SK-N-SH (cell line): Measurements from ENCODE around the gene PMVK. TPM values are rescaled to one million over a fixed set of nuclear protein-coding genes. Genes with fewer than 3 reads are reported as not detected.

Experiments
- CTCF ChIA-PET: fragments of 300-600, 350-600 bp; formaldehyde crosslinking; extraction: SDS; loops from one replicate; lab custom pipeline; 2021; lab: Yijun Ruan, JAX
- POLR2A ChIA-PET: fragments of 350-600 bp; sonication (Branson Sonifier 250); formaldehyde crosslinking; extraction: SDS; loops from one replicate; lab custom pipeline; 2020; ENCODE audit warnings: antibody characterized with exemption, inconsistent platforms; lab: Yijun Ruan, JAX
- DNase-seq: peaks from one replicate; pipeline ENCODE4 v3.0.0; 2012
- H2AFZ ChIP-seq: fragments of 200-600 bp; sonication (generic); 2 replicates; pipeline ENCODE4 v1.8.1; 2016; ENCODE audit warnings: antibody characterized with exemption, mild to moderate bottlenecking, low read depth
- H3F3A ChIP-seq: fragments of 200-600 bp; sonication (generic); replicated peaks from 2 replicates; pipeline ENCODE3; 2016; ENCODE audit warnings: antibody characterized with exemption, mild to moderate bottlenecking; ENCODE audit not compliant: insufficient read depth
- H3K27ac ChIP-seq, 2 experiments: fragments of 200-500 bp in 1 of 2; fragments of 200-600 bp in 1 of 2; sonication (Bioruptor generic) in 1 of 2; sonication (generic), shearing (Covaris generic) in 1 of 2; 2 replicates each; pipeline versions ENCODE4 v1.5.1 to v1.6.1; 2014 to 2016; ENCODE audit warnings: low read depth in 2 of 2, inconsistent platforms in 1 of 2, low read length in 1 of 2, mild to moderate bottlenecking in 1 of 2, mixed read lengths in 1 of 2
- H3K27me3 ChIP-seq: fragments of 200-600 bp; sonication (generic), shearing (Covaris generic); 2 replicates; pipeline ENCODE4 v1.6.1; 2016; ENCODE audit warnings: mixed run types; ENCODE audit not compliant: insufficient read depth
- H3K36me3 ChIP-seq, 2 experiments: fragments of 200-500 bp in 1 of 2; fragments of 200-600 bp in 1 of 2; sonication (Bioruptor generic) in 1 of 2; sonication (generic) in 1 of 2; replicated peaks in 1 of 2; 2 replicates each; pipeline versions ENCODE3 to v1.5.1; 2014 to 2016; ENCODE audit warnings: low read length in 1 of 2, mild to moderate bottlenecking in 1 of 2; ENCODE audit not compliant: insufficient read depth in 2 of 2, control insufficient read depth in 1 of 2
- H3K4me1 ChIP-seq, 2 experiments: fragments of 200-500 bp in 1 of 2; fragments of 200-600 bp in 1 of 2; sonication (Bioruptor generic) in 1 of 2; sonication (generic), shearing (Covaris generic) in 1 of 2; 2 replicates each; pipeline versions ENCODE4 v1.5.1 to v1.6.1; 2014 to 2016; ENCODE audit warnings: low read depth in 1 of 2, low read length in 1 of 2, mixed run types in 1 of 2; ENCODE audit not compliant: insufficient read depth in 2 of 2, control insufficient read depth in 1 of 2
- H3K4me2 ChIP-seq: fragments of 200-600 bp; sonication (generic), shearing (Covaris generic); 2 replicates; pipeline ENCODE4 v1.6.1; 2017; ENCODE audit warnings: mixed run types
- H3K4me3 ChIP-seq, 2 experiments: fragments of 200-500 bp in 1 of 2; fragments of 200-600 bp in 1 of 2; sonication (Bioruptor generic) in 1 of 2; sonication (generic), shearing (Covaris generic) in 1 of 2; 2 replicates each; pipeline versions ENCODE4 v1.5.1 to v1.8.1; 2014 to 2016; ENCODE audit warnings: low read depth in 2 of 2, inconsistent platforms in 1 of 2, low read length in 1 of 2, mild to moderate bottlenecking in 1 of 2, mixed read lengths in 1 of 2, moderate library complexity in 1 of 2
- H3K79me2 ChIP-seq: fragments of 200-600 bp; sonication (generic); 2 replicates; pipeline ENCODE4 v1.8.1; 2017; ENCODE audit warnings: mild to moderate bottlenecking; ENCODE audit not compliant: insufficient read depth
- H3K9ac ChIP-seq: fragments of 200-600 bp; sonication (generic); 2 replicates; pipeline ENCODE4 v1.6.1; 2017; ENCODE audit warnings: mixed run types
- H3K9me2 ChIP-seq: fragments of 200-600 bp; sonication (generic); 2 replicates; pipeline ENCODE4 v1.6.1; 2017; ENCODE audit warnings: mixed run types
- H3K9me3 ChIP-seq: fragments of 200-600 bp; sonication (generic); 2 replicates; pipeline ENCODE4 v1.6.1; 2017; ENCODE audit warnings: mixed run types, mild to moderate bottlenecking, moderate library complexity
- H4K20me1 ChIP-seq: fragments of 200-600 bp; sonication (generic); 2 replicates; pipeline ENCODE4 v1.6.1; 2017; ENCODE audit warnings: mild to moderate bottlenecking, mixed run types; ENCODE audit not compliant: insufficient read depth
- CHD2 ChIP-seq: fragments of 150-350 bp; IDR thresholded peaks from 2 replicates; pipeline ENCODE4 v1.6.1; 2018; ENCODE audit warnings: low read length; ENCODE audit not compliant: partially characterized antibody
- ELF1 ChIP-seq: IDR thresholded peaks from 2 replicates; pipeline ENCODE4 v1.4.0; 2012
- EP300 ChIP-seq, 2 experiments: IDR thresholded peaks; 2 replicates each; pipeline versions ENCODE4 v1.4.0 to v1.6.1; 2012; ENCODE audit warnings: borderline replicate concordance in 1 of 2, low read depth in 1 of 2, low read length in 1 of 2
- EZH2phosphoT487 ChIP-seq: fragments of 200-600 bp; sonication (generic); IDR thresholded peaks from 2 replicates; pipeline ENCODE4 v1.6.1; 2017; ENCODE audit warnings: low read depth, mixed run types, mild to moderate bottlenecking, antibody characterized with exemption, moderate library complexity, borderline replicate concordance
- FOSL2 ChIP-seq: IDR thresholded peaks from 2 replicates; pipeline ENCODE4 v1.4.0; 2012; ENCODE audit warnings: low read depth, mild to moderate bottlenecking, moderate library complexity, borderline replicate concordance
- FOXM1 ChIP-seq: IDR thresholded peaks from 2 replicates; pipeline ENCODE4 v1.4.0; 2012; ENCODE audit warnings: low read depth, mild to moderate bottlenecking
- GABPA ChIP-seq: IDR thresholded peaks from 2 replicates; pipeline ENCODE4 v1.4.0; 2012; ENCODE audit warnings: low read depth, mild to moderate bottlenecking
- MXI1 ChIP-seq: IDR thresholded peaks from 2 replicates; pipeline ENCODE4 v1.6.1; 2012; ENCODE audit warnings: mild to moderate bottlenecking, low read depth, low read length, improper control_type of control experiment
- NFIC ChIP-seq: IDR thresholded peaks from 2 replicates; pipeline ENCODE4 v1.4.0; 2012; ENCODE audit warnings: borderline replicate concordance
- NRF1 ChIP-seq: IDR thresholded peaks from 2 replicates; pipeline ENCODE4 v1.6.1; 2012; ENCODE audit warnings: low read depth, mild to moderate bottlenecking, low read length
- POLR2AphosphoS5 ChIP-seq: IDR thresholded peaks from 2 replicates; pipeline ENCODE4 v1.6.1; 2012; ENCODE audit warnings: low read depth, low read length
- RAD21 ChIP-seq: IDR thresholded peaks from 2 replicates; pipeline ENCODE4 v1.6.1; 2012; ENCODE audit warnings: mild to moderate bottlenecking, low read length
- RCOR1 ChIP-seq: fragments of 150-350 bp; IDR thresholded peaks from 2 replicates; pipeline ENCODE4 v1.6.1; 2017; ENCODE audit warnings: antibody characterized with exemption, low read length
- RFX5 ChIP-seq: IDR thresholded peaks from 2 replicates; pipeline ENCODE4 v1.6.1; 2012; ENCODE audit warnings: mild to moderate bottlenecking, improper control_type of control experiment, low read length
- SIN3A ChIP-seq: IDR thresholded peaks from 2 replicates; pipeline ENCODE4 v1.6.1; 2012; ENCODE audit warnings: low read depth, mild to moderate bottlenecking, low read length, moderate library complexity, borderline replicate concordance
- SMC3 ChIP-seq: IDR thresholded peaks from 2 replicates; pipeline ENCODE4 v1.6.1; 2012; ENCODE audit warnings: low read depth, low read length, improper control_type of control experiment
- TAF1 ChIP-seq: IDR thresholded peaks from 2 replicates; pipeline ENCODE4 v1.6.1; 2012; ENCODE audit warnings: low read depth, mild to moderate bottlenecking, low read length, moderate library complexity, borderline replicate concordance
- TCF12 ChIP-seq: IDR thresholded peaks from 2 replicates; pipeline ENCODE4 v1.4.0; 2012
- WGBS: methylation state at CpG from one replicate; pipeline ENCODE4 v1.1.6; 2017; ENCODE audit warnings: low lambda C conversion rate; 5-methylcytosine and 5-hydroxymethylcytosine counted together
- polyA plus RNA-seq, 3 experiments: library from polyadenylated mRNA; depleted of rRNA; stranded (reverse); fragments of >200 nt; gene quantifications; 2 replicates each; pipeline ENCODE4 v1.2.3, GENCODE V29; 2012
- TF ChIP-seq, protein P1 (sequence below): fragments of 150-350 bp; IDR thresholded peaks from 2 replicates; pipeline ENCODE4 v1.6.1; 2017; ENCODE audit warnings: antibody characterized with exemption, low read length, low read depth, borderline replicate concordance
- TF ChIP-seq, protein P2 (sequence below): fragments of 200-600 bp; sonication (generic); IDR thresholded peaks from 2 replicates; pipeline ENCODE4 v1.6.1; 2017; ENCODE audit warnings: antibody characterized with exemption, mild to moderate bottlenecking, moderate library complexity

PMVK gene
- polyA plus RNA-seq, 1 of the 3 experiments (the other 2 are of a cell fraction) = 59.6 TPM

DNA sequence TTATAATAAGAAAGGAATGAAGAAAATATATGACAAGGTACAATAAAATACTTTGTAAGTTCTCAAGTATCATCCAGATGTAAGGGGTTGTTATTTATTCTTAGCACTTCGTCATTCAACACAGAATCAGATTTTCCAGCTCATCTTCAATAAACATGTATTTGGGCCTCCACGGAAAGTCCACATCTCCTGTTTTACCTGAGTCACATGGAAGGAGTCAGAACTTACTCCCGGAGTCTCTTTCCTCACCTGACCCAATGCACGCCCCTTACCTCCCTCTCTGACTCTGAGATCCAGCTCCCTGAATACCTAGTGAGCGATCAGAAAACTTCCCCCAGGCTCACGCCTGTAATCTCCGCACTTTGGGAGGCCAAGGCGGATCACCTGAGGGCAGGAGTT lies 1.5 kb upstream of the PMVK start:
- Histone ChIP-seq H4K20me1 (no peaks in the 10 kb centered on the region), H3K79me2 (peaks cover 12% of the 10 kb centered on the region; the same call in 1 of the 2 replicates), H3K36me3 (no peaks in the 10 kb centered on the region), H3K9me2 (no peaks in the 10 kb centered on the region), H2AFZ (peak overlapping the region; percentile 94), H3F3A (peaks cover 12% of the 10 kb centered on the region), H3K9ac (peak overlapping the region; percentile 90), H3K4me1 (peaks cover 20 to 35% of the 10 kb centered on the region in 2 experiments; a peak in 3 of 4 replicates), H3K27ac (peak overlapping the region; percentile 94 to 95), H3K27me3 (no peaks in the 10 kb centered on the region), H3K4me3 (peak overlapping the region; percentile 63 to 77; a peak in 3 of 4 replicates)
- no peak for DNase-seq
- POLR2A ChIA-PET = interaction anchor here (0.5 to 2.1 kb wide), 2 partner anchors 23 to 69 kb away, joined by 3 to 5 read pairs; partner anchors contain the start of gene PYGO2
- 96% methylated on average over 8 of the region's 8 CpGs for WGBS
- no peak for TF ChIP-seq POLR2AphosphoS5
- no peak for TF ChIP-seq SIN3A
- TF ChIP-seq, protein P1, sequence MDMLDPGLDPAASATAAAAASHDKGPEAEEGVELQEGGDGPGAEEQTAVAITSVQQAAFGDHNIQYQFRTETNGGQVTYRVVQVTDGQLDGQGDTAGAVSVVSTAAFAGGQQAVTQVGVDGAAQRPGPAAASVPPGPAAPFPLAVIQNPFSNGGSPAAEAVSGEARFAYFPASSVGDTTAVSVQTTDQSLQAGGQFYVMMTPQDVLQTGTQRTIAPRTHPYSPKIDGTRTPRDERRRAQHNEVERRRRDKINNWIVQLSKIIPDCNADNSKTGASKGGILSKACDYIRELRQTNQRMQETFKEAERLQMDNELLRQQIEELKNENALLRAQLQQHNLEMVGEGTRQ = no peak
- TF ChIP-seq EZH2phosphoT487 = no peak
- TF ChIP-seq ELF1 = no peak
- TF ChIP-seq, all 33 proteins: peak for 0
- Histone ChIP-seq H3K9me3 (no peaks in the 10 kb centered on the region), H3K4me2 (peak overlapping the region; percentile 94)
- CTCF ChIA-PET = interaction anchor here (0.7 to 6.6 kb wide), 5 partner anchors 24 to 459 kb away, joined by 3 to 34 read pairs (median 4); partner anchors contain the start of gene PYGO2

DNA sequence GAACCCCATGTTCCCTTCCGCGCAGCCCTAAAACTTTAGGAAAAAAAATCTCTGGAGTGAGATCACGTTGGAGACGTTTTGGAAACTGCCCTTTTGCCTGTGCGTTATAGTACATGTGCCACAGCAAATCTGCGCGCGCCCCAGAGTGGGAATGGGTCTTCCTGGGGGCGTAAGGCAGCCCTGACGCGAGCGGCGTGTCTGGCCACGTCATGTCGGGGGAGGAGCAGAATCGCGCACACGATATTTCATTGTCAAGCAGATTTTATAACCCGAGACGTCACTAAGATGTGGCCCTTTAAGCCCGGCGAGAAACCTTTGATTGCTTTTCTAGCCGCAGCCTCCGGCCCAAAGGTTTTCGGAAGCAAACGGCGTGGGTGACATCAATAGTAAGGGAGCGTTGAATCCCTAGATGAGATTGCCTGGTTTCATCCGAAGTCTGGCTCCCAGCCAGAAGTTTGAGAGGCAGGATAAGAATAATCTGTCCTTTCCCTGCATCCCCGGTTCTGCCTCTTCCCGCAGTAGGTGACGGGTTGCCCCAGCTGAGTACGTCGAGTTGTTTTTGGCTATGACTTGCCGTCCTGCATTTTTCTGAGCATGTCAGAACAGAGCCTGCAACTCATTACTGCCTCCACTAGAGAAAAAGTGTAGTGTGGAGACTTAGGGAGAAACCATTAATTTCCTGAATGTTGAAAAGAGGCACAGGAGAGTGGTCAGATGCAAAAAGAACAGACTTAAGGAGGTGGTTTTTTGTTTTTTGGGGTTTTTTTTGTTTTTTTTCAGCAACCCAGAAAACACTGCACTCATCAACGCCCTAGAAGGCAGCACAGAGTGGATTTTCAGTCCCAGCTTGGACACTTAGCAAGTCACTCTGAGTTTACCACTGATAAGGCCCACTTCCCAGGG lies 817 bp upstream of the PMVK start:
- Histone ChIP-seq H3K27ac (peak overlapping the region; percentile 94 to 95), H4K20me1 (no peaks in the 10 kb centered on the region), H3K4me1 (peaks cover 20 to 35% of the 10 kb centered on the region in 2 experiments; a peak in 3 of 4 replicates), H3K79me2 (peaks cover 12% of the 10 kb centered on the region; the same call in 1 of the 2 replicates), H3K4me2 (peak overlapping the region; percentile 94), H3K4me3 (peak overlapping the region; percentile 63 to 77), H3K9me3 (no peaks in the 10 kb centered on the region), H3K36me3 (no peaks in the 10 kb centered on the region), H3K9me2 (no peaks in the 10 kb centered on the region), H2AFZ (peak overlapping the region; percentile 94), H3K9ac (peak overlapping the region; percentile 90), H3K27me3 (no peaks in the 10 kb centered on the region), H3F3A (peaks cover 12% of the 10 kb centered on the region)
- ChIA-PET POLR2A (interaction anchor here (0.5 to 2.1 kb wide), 4 partner anchors 24 to 268 kb away, joined by 3 to 5 read pairs (median 3); partner anchors contain the start of gene PYGO2), CTCF (interaction anchor here (0.7 to 6.6 kb wide), 23 partner anchors 7 to 458 kb away, joined by 3 to 34 read pairs (median 4); partner anchors contain the start of genes ADAM15 and PYGO2)
- TF ChIP-seq RCOR1 (0 out of 2 replicates have a peak, but pooled peaks have one; percentile 55), RAD21 (no peak), FOXM1 (no peak), CHD2 (peak; percentile 86), NFIC (peak; percentile 82), FOSL2 (no peak), GABPA (no peak), EP300 (IDR thresholded peaks at IDR 0.05; ENCODE audit: borderline replicate concordance in 1 of 2, low read depth in 1 of 2, low read length in 1 of 2) (peak in 1 of 2 experiments; percentile 66; a peak in 1 of 4 replicates), SMC3 (no peak), TAF1 (no peak; the same call in 1 of the 2 replicates), SIN3A (peak; percentile 49; the same call in 1 of the 2 replicates), ELF1 (no peak), POLR2AphosphoS5 (peak; percentile 86; the same call in 1 of the 2 replicates), EZH2phosphoT487 (no peak), NRF1 (no peak), RFX5 (peak; percentile 59; the same call in 1 of the 2 replicates), MXI1 (peak; percentile 54; the same call in 1 of the 2 replicates), TCF12 (no peak)
- TF ChIP-seq, protein P2, sequence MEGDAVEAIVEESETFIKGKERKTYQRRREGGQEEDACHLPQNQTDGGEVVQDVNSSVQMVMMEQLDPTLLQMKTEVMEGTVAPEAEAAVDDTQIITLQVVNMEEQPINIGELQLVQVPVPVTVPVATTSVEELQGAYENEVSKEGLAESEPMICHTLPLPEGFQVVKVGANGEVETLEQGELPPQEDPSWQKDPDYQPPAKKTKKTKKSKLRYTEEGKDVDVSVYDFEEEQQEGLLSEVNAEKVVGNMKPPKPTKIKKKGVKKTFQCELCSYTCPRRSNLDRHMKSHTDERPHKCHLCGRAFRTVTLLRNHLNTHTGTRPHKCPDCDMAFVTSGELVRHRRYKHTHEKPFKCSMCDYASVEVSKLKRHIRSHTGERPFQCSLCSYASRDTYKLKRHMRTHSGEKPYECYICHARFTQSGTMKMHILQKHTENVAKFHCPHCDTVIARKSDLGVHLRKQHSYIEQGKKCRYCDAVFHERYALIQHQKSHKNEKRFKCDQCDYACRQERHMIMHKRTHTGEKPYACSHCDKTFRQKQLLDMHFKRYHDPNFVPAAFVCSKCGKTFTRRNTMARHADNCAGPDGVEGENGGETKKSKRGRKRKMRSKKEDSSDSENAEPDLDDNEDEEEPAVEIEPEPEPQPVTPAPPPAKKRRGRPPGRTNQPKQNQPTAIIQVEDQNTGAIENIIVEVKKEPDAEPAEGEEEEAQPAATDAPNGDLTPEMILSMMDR = peak; percentile 37
- TF ChIP-seq, protein P1 = no peak
- DNase-seq = peak; percentile 90
- 1% methylated on average over 35 of the region's 36 CpGs for WGBS
